ENCODE data around the gene PIGP. TPM values are rescaled to one million over a fixed set of nuclear protein-coding genes. Genes with fewer than 3 reads are reported as not detected.

Gene PIGP
- total and polyA plus RNA-seq, 2 donors (not counting 1 experiment from before 2014, with no cell fraction given): 15.8 to 22.7 TPM

GRCh38 chr21:37045149-37045548 lies 27.7 kb downstream of the PIGP start:
- TF ChIP-seq EZH2 (IDR thresholded peaks at IDR 0.05; ENCODE audit: borderline replicate concordance, insufficient read depth, low read depth, low read length, poor library complexity, severe bottlenecking) (no peak), CTCF (IDR thresholded peaks at IDR 0.05) (no peak)
- intact Hi-C loops (cut with micrococcal nuclease): no loop called here
- Histone ChIP-seq H3K9ac (ENCODE audit: low read length) (no peak overlapping the region), H4K20me1 (ENCODE audit: control insufficient read depth, insufficient read depth, low read length, poor library complexity, severe bottlenecking) (no peaks in the 10 kb centered on the region), H3K27ac (ENCODE audit: low read length in 2 of 2) (no peak overlapping the region), H3K79me2 (ENCODE audit: control insufficient read depth, insufficient read depth, low read length) (no peaks in the 10 kb centered on the region), H2AFZ (ENCODE audit: insufficient read depth, low read depth, low read length, poor library complexity, severe bottlenecking) (no peak overlapping the region), H3K27me3 (replicated peaks in 1 of 4; ENCODE audit: control extremely low read depth in 1 of 4, control insufficient read depth in 3 of 4, insufficient read depth in 4 of 4, low read length in 3 of 4) (peaks cover 0 to 6% (median 2%) of the 10 kb centered on the region in 4 experiments), H3K9me3 (ENCODE audit: control extremely low read depth in 1 of 3, control insufficient read depth in 2 of 3, insufficient read depth in 1 of 3, low read length in 2 of 3) (no peaks in the 10 kb centered on the region), H3K4me3 (ENCODE audit: control extremely low read depth in 1 of 5, extremely low read depth in 1 of 5, insufficient read depth in 1 of 5, low read depth in 2 of 5, low read length in 4 of 5) (no peak overlapping the region), H3K4me2 (replicated peaks; ENCODE audit: low read depth, low read length, poor library complexity, severe bottlenecking) (no peak overlapping the region), H3K4me1 (ENCODE audit: control insufficient read depth in 2 of 2, insufficient read depth in 2 of 2, low read length in 2 of 2) (peaks cover 8 to 9% of the 10 kb centered on the region in 2 donors), H3K36me3 (replicated peaks in 1 of 2; ENCODE audit: control extremely low read depth in 1 of 2, control insufficient read depth in 1 of 2, extremely low read depth in 1 of 2, insufficient read depth in 2 of 2, low read length in 1 of 2) (no peaks in the 10 kb centered on the region)
- no peaks in the 10 kb centered on the region for H3K9me3 Mint-ChIP-seq (ENCODE audit: insufficient read depth)
- ChIA-PET POLR2A (no interaction called here), CTCF (interaction anchor here (0.8 kb wide), 1 partner anchor 35 kb away, joined by 3 read pairs; no protein-coding TSS in a partner anchor)
- WGBS (ENCODE audit: insufficient coverage): 0% methylated on average over 4 of the region's 6 CpGs
- peaks cover 8% of the 10 kb centered on the region for H3K4me1 Mint-ChIP-seq
- ATAC-seq (ENCODE audit: low read depth) (peak; percentile 53), DNase-seq (peak; percentile 40)
- no peak overlapping the region for H3K4me3 Mint-ChIP-seq
- peaks cover 23% of the 10 kb centered on the region for H3K27me3 Mint-ChIP-seq
- no peak overlapping the region for H3K27ac Mint-ChIP-seq

- Histone ChIP-seq H3K36me3 (replicated peaks in 1 of 2; ENCODE audit: control extremely low read depth in 1 of 2, control insufficient read depth in 1 of 2, extremely low read depth in 1 of 2, insufficient read depth in 2 of 2, low read length in 1 of 2) (no peaks in the 10 kb centered on the region), H2AFZ (ENCODE audit: insufficient read depth, low read depth, low read length, poor library complexity, severe bottlenecking) (no peak overlapping the region), H3K27ac (ENCODE audit: low read length in 2 of 2) (no peak overlapping the region), H3K9me3 (ENCODE audit: control extremely low read depth in 1 of 3, control insufficient read depth in 2 of 3, insufficient read depth in 1 of 3, low read length in 2 of 3) (no peaks in the 10 kb centered on the region), H4K20me1 (ENCODE audit: control insufficient read depth, insufficient read depth, low read length, poor library complexity, severe bottlenecking) (no peaks in the 10 kb centered on the region), H3K27me3 (replicated peaks in 1 of 4; ENCODE audit: control extremely low read depth in 1 of 4, control insufficient read depth in 3 of 4, insufficient read depth in 4 of 4, low read length in 3 of 4) (peaks cover 0 to 6% (median 2%) of the 10 kb centered on the region in 4 experiments), H3K4me3 (ENCODE audit: control extremely low read depth in 1 of 5, extremely low read depth in 1 of 5, insufficient read depth in 1 of 5, low read depth in 2 of 5, low read length in 4 of 5) (no peak overlapping the region), H3K9ac (ENCODE audit: low read length) (no peak overlapping the region), H3K4me2 (replicated peaks; ENCODE audit: low read depth, low read length, poor library complexity, severe bottlenecking) (no peak overlapping the region), H3K4me1 (ENCODE audit: control insufficient read depth in 2 of 2, insufficient read depth in 2 of 2, low read length in 2 of 2) (peaks cover 8 to 9% of the 10 kb centered on the region in 2 donors), H3K79me2 (ENCODE audit: control insufficient read depth, insufficient read depth, low read length) (no peaks in the 10 kb centered on the region)
- no peak for TF ChIP-seq CTCF (IDR thresholded peaks at IDR 0.05)
- TF ChIP-seq EZH2 (IDR thresholded peaks at IDR 0.05; ENCODE audit: borderline replicate concordance, insufficient read depth, low read depth, low read length, poor library complexity, severe bottlenecking): no peak
- POLR2A ChIA-PET: interaction anchor here (0.8 kb wide), 1 partner anchor 89 kb away, joined by 6 read pairs; no protein-coding TSS in a partner anchor
- Mint-ChIP-seq H3K27ac (no peak overlapping the region), H3K4me3 (no peak overlapping the region), H3K4me1 (peaks cover 8% of the 10 kb centered on the region), H3K27me3 (peaks cover 18% of the 10 kb centered on the region), H3K9me3 (ENCODE audit: insufficient read depth) (no peaks in the 10 kb centered on the region)
- ATAC-seq (ENCODE audit: low read depth) (no peak), DNase-seq (no peak)
- intact Hi-C loops (cut with micrococcal nuclease): no loop called here
- 96% methylated on average over 3 of the region's 3 CpGs for WGBS (ENCODE audit: insufficient coverage)
- CTCF ChIA-PET: no interaction called here
Observed at GRCh38 chr21:37044643-37045042, 28.2 kb downstream of the PIGP start.

Measured in B cell (primary cell).